ENCODE data around the gene JAZF1.
"Not testable (repeated sequence)": the region's sequence is repeated elsewhere in the genome, so short reads cannot be mapped to it uniquely, and the experiment has no call there.

The JAZF1 gene

GRCh38 chr7:27914409-27914808 is 266.2 kb downstream of the JAZF1 start:
- Histone ChIP-seq H3K4me3 (no peak overlapping the region), H3K27ac (no peak overlapping the region)

- Histone ChIP-seq H3K27ac (no peak overlapping the region), H3K4me3 (no peak overlapping the region)
Observed at GRCh38 chr7:27912751-27913150, 267.8 kb downstream of the JAZF1 start.

- Histone ChIP-seq H3K4me3 (no peak overlapping the region), H3K27ac (no peak overlapping the region)
Observed at GRCh38 chr7:27911920-27912319, 268.7 kb downstream of the JAZF1 start.

GRCh38 chr7:27910326-27910725 is 270.3 kb downstream of the JAZF1 start:
- H3K27ac ChIP-seq, result no peak overlapping the region
- H3K4me3 ChIP-seq, result no peak overlapping the region

GRCh38 chr7:27908534-27909165 is 271.9 kb downstream of the JAZF1 start:
- no peak overlapping the region for H3K27ac ChIP-seq

GRCh38 chr7:27906385-27907091 is 274.1 kb downstream of the JAZF1 start:
- Histone ChIP-seq H3K4me3 (no peak overlapping the region), H3K27ac (no peak overlapping the region)

More at GRCh38 chr7:27908534-27909165, 271.9 kb downstream of the JAZF1 start:
- H3K4me3 ChIP-seq, result no peak overlapping the region

- H3K27ac ChIP-seq, result no peak overlapping the region
- no peak overlapping the region for H3K4me3 ChIP-seq
Observed at GRCh38 chr7:27905951-27906350, 274.6 kb downstream of the JAZF1 start.

- Histone ChIP-seq H3K27ac (peak overlapping the region in 19 of 21 experiments; percentile 4 to 89 (median 73)), H3K4me3 (no peak overlapping the region)
Observed at GRCh38 chr7:27901028-27901760, 279.4 kb downstream of the JAZF1 start.

GRCh38 chr7:27900006-27900405 is 280.6 kb downstream of the JAZF1 start:
- H3K4me3 ChIP-seq, result no peak overlapping the region
- peak overlapping the region in 4 of 21 experiments; percentile 1 to 89 (median 80) for H3K27ac ChIP-seq

- H3K27ac ChIP-seq, result peak overlapping the region in 4 of 21 experiments; percentile 1 to 89 (median 80)
- no peak overlapping the region for H3K4me3 ChIP-seq
Observed at GRCh38 chr7:27899601-27900000, 281.0 kb downstream of the JAZF1 start.

GRCh38 chr7:27897441-27897847 is 283.2 kb downstream of the JAZF1 start:
- no peak overlapping the region for H3K4me3 ChIP-seq
- no peak overlapping the region for H3K27ac ChIP-seq

- Histone ChIP-seq H3K27ac (no peak overlapping the region), H3K4me3 (no peak overlapping the region)
Observed at GRCh38 chr7:27897001-27897400, 283.6 kb downstream of the JAZF1 start.

GRCh38 chr7:27895551-27895950 is 285.0 kb downstream of the JAZF1 start:
- H3K27ac ChIP-seq, result no peak overlapping the region
- H3K4me3 ChIP-seq, result no peak overlapping the region

GRCh38 chr7:27890205-27890849 is 290.3 kb downstream of the JAZF1 start:
- no peak overlapping the region for H3K27ac ChIP-seq
- no peak overlapping the region for H3K4me3 ChIP-seq

GRCh38 chr7:27889800-27890199 is 290.8 kb downstream of the JAZF1 start:
- H3K4me3 ChIP-seq, result no peak overlapping the region
- H3K27ac ChIP-seq, result no peak overlapping the region

GRCh38 chr7:27888736-27889135 is 291.9 kb downstream of the JAZF1 start:
- H3K27ac ChIP-seq, result no peak overlapping the region
- no peak overlapping the region for H3K4me3 ChIP-seq

- not testable (repeated sequence) for H3K27ac ChIP-seq, H3K4me3 ChIP-seq
Observed at GRCh38 chr7:27886710-27887109, 293.9 kb downstream of the JAZF1 start.

GRCh38 chr7:27885652-27886051 is 294.9 kb downstream of the JAZF1 start:
- Histone ChIP-seq H3K4me3 (no peak overlapping the region), H3K27ac (no peak overlapping the region)

- Histone ChIP-seq H3K4me3 (no peak overlapping the region), H3K27ac (peak overlapping the region in 2 of 21 experiments; percentile 16 to 37)
Observed at GRCh38 chr7:27883696-27884095, 296.9 kb downstream of the JAZF1 start.

- Histone ChIP-seq H3K4me3 (no peak overlapping the region), H3K27ac (no peak overlapping the region)
Observed at GRCh38 chr7:27876756-27877155, 303.8 kb downstream of the JAZF1 start.
